B cell (primary cell): Measurements from ENCODE around the gene KDM5A. TPM values are rescaled to one million over a fixed set of nuclear protein-coding genes. Genes with fewer than 3 reads are reported as not detected.

Experiments
- ATAC-seq: fragments of 200-7000 bp; cut with Tn5 transposase; one replicate; pipeline ENCODE4 v1.10.0; 2021; ENCODE audit warnings: low read depth, mild to moderate bottlenecking, moderate number of reproducible peaks, moderate library complexity
- CTCF ChIA-PET: fragments of 350-600 bp; sonication (Branson Sonifier 250); formaldehyde crosslinking; loops from one replicate; lab custom pipeline; 2021; ENCODE audit warnings: antibody characterized with exemption, inconsistent platforms; lab: Charles Lee
- POLR2A ChIA-PET: fragments of 350-600 bp; sonication (Branson Sonifier 250); formaldehyde crosslinking; loops from one replicate; lab custom pipeline; 2021; ENCODE audit warnings: antibody characterized with exemption; lab: Charles Lee
- DNase-seq: peaks from one replicate; pipeline ENCODE4 v3.0.0; 2013
- H2AFZ ChIP-seq: 2 replicates; pipeline ENCODE4 v1.6.1; 2012; ENCODE audit warnings: mild to moderate bottlenecking, low read depth, low read length; ENCODE audit not compliant: insufficient read depth, poor library complexity, severe bottlenecking
- H3K27ac ChIP-seq, 2 donors: 1 replicate in 1 of 2; 2 replicates in 1 of 2; pipeline ENCODE4 v1.5.1; 2012 to 2013; ENCODE audit warnings: low read length in 2 of 2, mild to moderate bottlenecking in 2 of 2, moderate library complexity in 1 of 2
- H3K27me3 ChIP-seq, 4 experiments: fragments of 200-600 bp in 1 of 4; sonication (generic) in 1 of 4; replicated peaks in 1 of 4; 1 replicate in 2 of 4; 2 replicates in 2 of 4; pipeline versions ENCODE4 v1.6.1 to v1.7.0; 2013 to 2016; ENCODE audit warnings: low read length in 3 of 4, mild to moderate bottlenecking in 2 of 4, mixed read lengths in 1 of 4, moderate library complexity in 1 of 4; ENCODE audit not compliant: insufficient read depth in 4 of 4, control insufficient read depth in 3 of 4; ENCODE audit errors: control extremely low read depth in 1 of 4
- H3K36me3 ChIP-seq, 2 experiments: replicated peaks in 1 of 2; 1 replicate in 1 of 2; 2 replicates in 1 of 2; pipeline versions ENCODE4 v1.6.1 to v1.7.1; 2013; ENCODE audit warnings: low read length in 1 of 2; ENCODE audit not compliant: insufficient read depth in 2 of 2, control insufficient read depth in 1 of 2; ENCODE audit errors: control extremely low read depth in 1 of 2, extremely low read depth in 1 of 2
- H3K4me1 ChIP-seq, 2 donors: fragments of 200-600 bp in 1 of 2; sonication (generic) in 1 of 2; 1 replicate in 1 of 2; 2 replicates in 1 of 2; pipeline versions ENCODE4 v1.5.1 to v1.6.1; 2013 to 2017; ENCODE audit warnings: low read length in 2 of 2; ENCODE audit not compliant: control insufficient read depth in 2 of 2, insufficient read depth in 2 of 2
- H3K4me2 ChIP-seq: replicated peaks from 2 replicates; pipeline ENCODE3; 2012; ENCODE audit warnings: mild to moderate bottlenecking, low read depth, low read length; ENCODE audit not compliant: poor library complexity, severe bottlenecking
- H3K4me3 ChIP-seq, 5 experiments: fragments of 200-600 bp in 1 of 5; sonication (generic) in 1 of 5; 1 replicate in 3 of 5; 2 replicates in 2 of 5; pipeline versions ENCODE4 v1.5.1 to v1.7.0; 2011 to 2016; ENCODE audit warnings: low read length in 4 of 5, mild to moderate bottlenecking in 4 of 5, low read depth in 2 of 5, control low read depth in 1 of 5, moderate library complexity in 1 of 5; ENCODE audit not compliant: insufficient read depth in 1 of 5; ENCODE audit errors: control extremely low read depth in 1 of 5, extremely low read depth in 1 of 5
- H3K79me2 ChIP-seq: fragments of 200-600 bp; sonication (generic); one replicate; pipeline ENCODE4 v1.6.0; 2016; ENCODE audit warnings: low read length; ENCODE audit not compliant: control insufficient read depth, insufficient read depth
- H3K9ac ChIP-seq: fragments of 200-600 bp; sonication (generic); 2 replicates; pipeline ENCODE4 v1.6.1; 2017; ENCODE audit warnings: mild to moderate bottlenecking, low read length, moderate library complexity
- H3K9me3 ChIP-seq, 3 donors: one replicate each; pipeline versions ENCODE4 v1.6.1 to v1.7.1; 2013; ENCODE audit warnings: low read length in 2 of 3; ENCODE audit not compliant: control insufficient read depth in 2 of 3, insufficient read depth in 1 of 3; ENCODE audit errors: control extremely low read depth in 1 of 3
- H4K20me1 ChIP-seq: 2 replicates; pipeline ENCODE4 v1.6.0; 2012; ENCODE audit warnings: mild to moderate bottlenecking, low read length; ENCODE audit not compliant: insufficient read depth, control insufficient read depth, poor library complexity, severe bottlenecking
- H3K27ac Mint-ChIP-seq: one replicate; pipeline ENCODE4 v1.8.0; 2021; ENCODE audit warnings: mixed read lengths
- H3K27me3 Mint-ChIP-seq: one replicate; pipeline ENCODE4 v1.8.0; 2021; ENCODE audit warnings: mixed read lengths
- H3K4me1 Mint-ChIP-seq: one replicate; pipeline ENCODE4 v1.8.0; 2021; ENCODE audit warnings: mixed read lengths
- H3K4me3 Mint-ChIP-seq: one replicate; pipeline ENCODE4 v1.8.0; 2021; ENCODE audit warnings: mixed read lengths
- H3K9me3 Mint-ChIP-seq: one replicate; pipeline ENCODE4 v1.8.0; 2022; ENCODE audit warnings: mixed read lengths; ENCODE audit not compliant: insufficient read depth
- CTCF ChIP-seq: fragments of 200-600 bp; IDR thresholded peaks from one replicate; pipeline ENCODE4 v1.8.0; 2022; ENCODE audit warnings: antibody characterized with exemption, mild to moderate bottlenecking
- EZH2 ChIP-seq: IDR thresholded peaks from 2 replicates; pipeline ENCODE4 v1.6.1; 2012; ENCODE audit warnings: borderline replicate concordance, low read depth, mild to moderate bottlenecking, moderate library complexity, low read length; ENCODE audit not compliant: insufficient read depth, poor library complexity, severe bottlenecking
- WGBS: methylation state at CpG from one replicate; pipeline ENCODE4 v1.1.5; 2013; ENCODE audit warnings: missing lambda C conversion rate; ENCODE audit not compliant: insufficient coverage; 5-methylcytosine and 5-hydroxymethylcytosine counted together
- intact Hi-C: fragments of 100-400 bp; cut with micrococcal nuclease; formaldehyde crosslinking; loops from one replicate; pipeline ENCODE4 v1.10.0; 2022
- polyA plus RNA-seq: library from polyadenylated mRNA; depleted of rRNA; stranded (reverse); fragments of >200 nt; gene quantifications from 2 replicates; pipeline ENCODE4 v1.2.3, GENCODE V29; 2012
- total RNA-seq, 2 donors: library from RNA; stranded (reverse); fragments of 120-200 nt in 1 of 2; gene quantifications; 1 replicate in 1 of 2; 2 replicates in 1 of 2; pipeline versions ENCODE4 v1.2.3 to v1.2.4, GENCODE V29; 2013 to 2022

Gene KDM5A
- total and polyA plus RNA-seq, 2 donors (not counting 1 experiment from before 2014, with no cell fraction given) = 13.0 to 171 TPM

- ChIA-PET CTCF (no interaction called here), POLR2A (no interaction called here)
- Histone ChIP-seq H3K36me3 (no peaks in the 10 kb centered on the region), H3K27me3 (peaks cover 0 to 15% (median 4%) of the 10 kb centered on the region in 4 experiments), H3K4me1 (no peaks in the 10 kb centered on the region), H3K4me2 (no peak overlapping the region), H3K9me3 (no peaks in the 10 kb centered on the region), H3K27ac (no peak overlapping the region), H3K9ac (no peak overlapping the region), H3K79me2 (no peaks in the 10 kb centered on the region), H4K20me1 (no peaks in the 10 kb centered on the region), H2AFZ (no peak overlapping the region), H3K4me3 (no peak overlapping the region)
- no peaks in the 10 kb centered on the region for H3K4me1 Mint-ChIP-seq
- no peaks in the 10 kb centered on the region for H3K9me3 Mint-ChIP-seq
- H3K4me3 Mint-ChIP-seq = no peak overlapping the region
- ATAC-seq = no peak
- no peak for TF ChIP-seq CTCF
- no peak for TF ChIP-seq EZH2
- DNase-seq = no peak
- 100% methylated on average over 1 of the region's 3 CpGs for WGBS
- no peak overlapping the region for H3K27ac Mint-ChIP-seq
- peaks cover 54% of the 10 kb centered on the region for H3K27me3 Mint-ChIP-seq
- intact Hi-C loops = no loop called here
Measured at GRCh38 chr12:256958-257357, 132.2 kb downstream of the KDM5A start.

- WGBS = 95% methylated on average over 6 of the region's 6 CpGs
- intact Hi-C loops = no loop called here
- no peak for ATAC-seq
- H3K79me2 ChIP-seq = no peaks in the 10 kb centered on the region
- no peaks in the 10 kb centered on the region for H4K20me1 ChIP-seq
- peaks cover 54% of the 10 kb centered on the region for H3K27me3 Mint-ChIP-seq
- TF ChIP-seq EZH2 (no peak), CTCF (no peak)
- H3K9ac ChIP-seq = no peak overlapping the region
- ChIA-PET CTCF (no interaction called here), POLR2A (no interaction called here)
- no peaks in the 10 kb centered on the region for H3K4me1 ChIP-seq
- H3K27me3 ChIP-seq = peaks cover 0 to 14% (median 4%) of the 10 kb centered on the region in 4 experiments
- no peak overlapping the region for H3K27ac ChIP-seq
- H2AFZ ChIP-seq = no peak overlapping the region
- H3K27ac Mint-ChIP-seq = no peak overlapping the region
- no peaks in the 10 kb centered on the region for H3K9me3 ChIP-seq
- no peaks in the 10 kb centered on the region for H3K36me3 ChIP-seq
- no peak overlapping the region for H3K4me2 ChIP-seq
- H3K9me3 Mint-ChIP-seq = no peaks in the 10 kb centered on the region
- H3K4me3 Mint-ChIP-seq = no peak overlapping the region
- no peaks in the 10 kb centered on the region for H3K4me1 Mint-ChIP-seq
- no peak for DNase-seq
- H3K4me3 ChIP-seq = no peak overlapping the region
Measured at GRCh38 chr12:256225-256624, 132.9 kb downstream of the KDM5A start.
